ENCODE results near the gene BLOC1S6.

DNA sequence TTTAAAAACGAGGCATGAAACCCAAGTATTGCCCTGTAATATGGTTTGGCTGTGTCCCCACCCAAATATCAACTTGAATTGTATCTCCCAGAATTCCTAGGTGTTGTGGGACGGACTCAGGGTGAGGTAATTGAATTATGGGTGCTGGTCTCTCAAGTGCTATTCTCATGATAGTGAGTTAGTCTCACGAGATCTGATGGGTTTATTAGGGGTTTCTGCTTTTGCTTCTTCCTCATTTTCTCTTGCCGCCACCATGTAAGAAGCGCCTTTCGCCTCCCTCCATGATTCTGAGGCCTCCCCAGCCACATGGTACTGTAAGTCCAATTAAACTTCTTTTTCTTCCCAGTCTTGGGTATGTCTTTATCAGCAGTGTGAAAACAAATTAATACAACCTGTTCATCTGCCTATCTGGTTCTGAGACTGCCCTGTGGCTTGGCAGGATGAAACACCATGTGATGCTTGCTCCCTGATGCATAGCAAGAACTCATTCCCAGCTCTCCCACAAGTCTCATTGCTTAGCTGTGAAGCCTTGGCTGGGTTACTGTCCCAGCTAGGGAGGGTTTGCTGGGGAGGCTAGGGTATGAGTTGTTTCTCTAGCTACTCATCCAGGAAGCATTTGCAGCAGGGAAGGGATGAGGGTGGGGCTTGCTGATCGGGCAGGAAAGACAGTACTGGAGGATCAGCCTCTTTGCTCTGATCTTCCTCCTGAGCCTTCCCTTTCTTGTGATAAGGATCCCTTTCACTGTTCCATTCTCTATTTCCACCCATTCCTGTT, 43.9 kb downstream of the BLOC1S6 start:
- TF ChIP-seq POLR2AphosphoS5 (IDR thresholded peaks at IDR 0.05; ENCODE audit: low read depth, low read length) = no peak
- TF ChIP-seq POLR2A (IDR thresholded peaks at IDR 0.05; ENCODE audit: low read depth, low read length) = no peak
- TF ChIP-seq TAF1 (IDR thresholded peaks at IDR 0.05; ENCODE audit: borderline replicate concordance, low read depth, low read length) = no peak
